Left kidney (tissue), 2 donors: ENCODE measurements around the gene SOX2. TPM values are rescaled to one million over a fixed set of nuclear protein-coding genes. Genes with fewer than 3 reads are reported as not detected.

Experiments
- DNase-seq: peaks from one replicate; pipeline ENCODE4 v3.0.0-alpha.2; 2013
- polyA plus RNA-seq: library from polyadenylated mRNA; unstranded; fragments of 120-200 nt; gene quantifications from one replicate; pipeline ENCODE4 v1.2.1, GENCODE V29; 2013; ENCODE audit not compliant: insufficient read length

Gene SOX2
- polyA plus RNA-seq, 1 donor, result 0.30 TPM

GRCh38 chr3:181721046-181721875, 9.5 kb downstream of the SOX2 start:
- no peak for DNase-seq

- DNase-seq, result no peak
Measured at GRCh38 chr3:181722156-181722555, 10.4 kb downstream of the SOX2 start.

GRCh38 chr3:181722766-181723425, 11.2 kb downstream of the SOX2 start:
- DNase-seq, result no peak

GRCh38 chr3:181723625-181724191, 12.0 kb downstream of the SOX2 start:
- DNase-seq, result no peak

GRCh38 chr3:181724192-181724965, 12.7 kb downstream of the SOX2 start:
- no peak for DNase-seq

GRCh38 chr3:181725131-181725731, 13.5 kb downstream of the SOX2 start:
- no peak for DNase-seq

GRCh38 chr3:181725830-181726229, 14.1 kb downstream of the SOX2 start:
- DNase-seq, result no peak

- no peak for DNase-seq
Measured at GRCh38 chr3:181726351-181727330, 14.9 kb downstream of the SOX2 start.

GRCh38 chr3:181727341-181728032, 15.8 kb downstream of the SOX2 start:
- no peak for DNase-seq

- DNase-seq, result no peak
Measured at GRCh38 chr3:181728470-181729340, 17.0 kb downstream of the SOX2 start.

GRCh38 chr3:181729341-181729869, 17.7 kb downstream of the SOX2 start:
- no peak for DNase-seq

- no peak for DNase-seq
Measured at GRCh38 chr3:181730316-181730715, 18.6 kb downstream of the SOX2 start.

- DNase-seq, result no peak
Measured at GRCh38 chr3:181730934-181731333, 19.2 kb downstream of the SOX2 start.

- no peak for DNase-seq
Measured at GRCh38 chr3:181735911-181736310, 24.2 kb downstream of the SOX2 start.

- no peak for DNase-seq
Measured at GRCh38 chr3:181738551-181738950, 26.8 kb downstream of the SOX2 start.

- no peak for DNase-seq
Measured at GRCh38 chr3:181739628-181740027, 27.9 kb downstream of the SOX2 start.

GRCh38 chr3:181741417-181741816, 29.7 kb downstream of the SOX2 start:
- no peak for DNase-seq

GRCh38 chr3:181752202-181752671, 40.5 kb downstream of the SOX2 start:
- no peak for DNase-seq

GRCh38 chr3:181753391-181753790, 41.7 kb downstream of the SOX2 start:
- DNase-seq, result no peak
